GM18508 (cell line): ENCODE data around the gene ENTREP3.
"Not testable (repeated sequence)": the region's sequence is repeated elsewhere in the genome, so short reads cannot be mapped to it uniquely, and the experiment has no call there.

Source experiments
- ATAC-seq: cut with Tn5 transposase; IDR thresholded peaks from one replicate; pipeline ENCODE4 v1.9.1; 2021; ENCODE audit warnings: moderate number of reproducible peaks; ENCODE audit not compliant: insufficient read depth, unreplicated experiment

ENTREP3 gene

GRCh38 chr1:155255243-155256007 lies at the start of gene ENTREP3:
Gene ENTREP3, minus strand, starts transcription at chr1:155255483. Its CDS starts 606 bp downstream, at chr1:155254877.
- no peak for ATAC-seq

- ATAC-seq: no peak
Measured at GRCh38 chr1:155304558-155305063, 49.3 kb upstream of the ENTREP3 start.

GRCh38 chr1:155301342-155301841 lies 46.1 kb upstream of the ENTREP3 start, which contains the start of gene PKLR:
Gene PKLR, minus strand, starts transcription at chr1:155301438. Its CDS starts 43 bp downstream, at chr1:155301395.
- no peak for ATAC-seq

GRCh38 chr1:155300553-155301329 lies 45.5 kb upstream of the ENTREP3 start:
- no peak for ATAC-seq

GRCh38 chr1:155300024-155300423 lies 44.7 kb upstream of the ENTREP3 start:
- no peak for ATAC-seq

GRCh38 chr1:155297384-155297783 lies 42.1 kb upstream of the ENTREP3 start:
- ATAC-seq: no peak

GRCh38 chr1:155296661-155297060 lies 41.4 kb upstream of the ENTREP3 start:
- no peak for ATAC-seq

GRCh38 chr1:155295942-155296267 lies 40.6 kb upstream of the ENTREP3 start:
- ATAC-seq: no peak

GRCh38 chr1:155295183-155295941 lies 40.1 kb upstream of the ENTREP3 start:
- ATAC-seq: no peak

GRCh38 chr1:155294520-155295182 lies 39.4 kb upstream of the ENTREP3 start:
- no peak for ATAC-seq

GRCh38 chr1:155293086-155293749 lies 37.9 kb upstream of the ENTREP3 start:
- no peak for ATAC-seq

GRCh38 chr1:155291006-155291405 lies 35.7 kb upstream of the ENTREP3 start:
- not testable (repeated sequence) for ATAC-seq

GRCh38 chr1:155287987-155288543 lies 32.8 kb upstream of the ENTREP3 start:
- no peak for ATAC-seq

GRCh38 chr1:155286544-155286943 lies 31.3 kb upstream of the ENTREP3 start:
- no peak for ATAC-seq

- no peak for ATAC-seq
Measured at GRCh38 chr1:155285631-155286044, 30.4 kb upstream of the ENTREP3 start.

- no peak for ATAC-seq
Measured at GRCh38 chr1:155285063-155285462, 29.8 kb upstream of the ENTREP3 start.

- ATAC-seq: no peak
Measured at GRCh38 chr1:155284476-155284875, 29.2 kb upstream of the ENTREP3 start.

GRCh38 chr1:155282488-155283091 lies 27.3 kb upstream of the ENTREP3 start:
- ATAC-seq: no peak

- ATAC-seq: no peak
Measured at GRCh38 chr1:155279268-155279667, 24.0 kb upstream of the ENTREP3 start.
